Skeletal muscle cell (primary cell): ENCODE measurements around the gene TUB.

Source experiments
- DNase-seq: peaks from one replicate; pipeline ENCODE4 v3.0.0-alpha.2; 2010; ENCODE audit warnings: low read depth
- H3K4me3 ChIP-seq: 2 replicates; pipeline ENCODE4 v1.5.1; 2011; ENCODE audit warnings: low read depth, mild to moderate bottlenecking, control low read depth, low read length, moderate library complexity

The TUB gene

DNA sequence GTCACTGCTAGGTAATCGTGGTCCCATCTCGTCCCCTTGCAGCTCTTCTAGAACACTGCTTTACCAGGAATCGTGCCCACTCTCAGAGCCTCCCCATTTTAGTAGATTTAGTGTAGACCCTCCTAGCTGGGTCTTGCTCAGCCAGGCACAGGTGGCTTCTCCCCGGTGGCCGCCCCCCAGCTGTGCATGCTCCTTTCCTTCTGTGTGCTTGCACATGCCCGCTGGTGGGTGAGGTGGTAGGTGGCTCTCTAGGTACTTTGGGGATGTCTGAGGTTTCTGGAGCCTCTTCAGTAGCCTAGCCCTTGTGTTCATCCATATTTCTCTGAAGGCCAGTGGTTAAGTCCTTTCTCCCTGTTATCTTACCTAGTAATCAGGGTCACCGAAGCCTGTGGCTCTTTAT, 5.6 kb downstream of the TUB start:
- DNase-seq: no peak
- H3K4me3 ChIP-seq: no peak overlapping the region

DNA sequence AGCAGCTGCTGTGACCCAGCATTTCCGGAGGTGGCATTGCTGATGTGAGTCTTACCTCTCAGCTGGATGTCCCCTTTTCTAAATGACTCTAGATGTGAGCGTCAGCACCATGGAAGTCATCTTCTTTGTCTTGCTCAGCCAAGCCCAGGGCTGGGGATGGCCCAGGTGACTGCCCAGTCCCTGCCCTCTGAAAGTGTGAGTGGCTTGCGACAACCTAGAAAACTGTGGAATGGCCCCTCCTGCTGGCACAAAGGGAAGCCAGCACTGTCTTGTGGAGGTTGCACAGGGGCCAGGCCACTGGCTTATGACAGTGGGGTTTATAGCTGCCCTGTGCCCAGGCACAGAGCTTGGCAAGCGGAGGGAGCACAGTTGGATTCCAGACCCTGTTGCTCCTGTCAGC, 6.2 kb downstream of the TUB start:
- DNase-seq: no peak
- no peak overlapping the region for H3K4me3 ChIP-seq

DNA sequence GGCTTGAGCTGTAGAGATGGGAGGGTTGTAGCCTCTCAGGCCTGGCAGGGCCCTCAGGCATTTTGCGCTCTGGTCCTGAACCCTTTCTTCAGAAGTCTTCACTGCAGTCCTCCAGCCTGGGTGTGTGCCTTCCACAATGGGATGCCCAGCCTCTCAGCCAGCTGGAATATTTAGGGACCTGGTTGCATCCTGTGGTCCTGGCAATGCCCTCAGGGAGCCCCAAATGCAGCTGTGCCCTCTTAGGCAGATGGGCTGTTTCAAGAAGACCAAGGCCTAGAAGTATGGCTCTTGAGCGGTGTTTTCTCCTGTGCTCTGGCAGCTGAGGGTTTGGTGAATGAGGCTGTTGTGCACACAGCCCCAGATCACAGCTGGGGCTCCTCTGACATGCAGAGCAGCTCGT, 6.7 kb downstream of the TUB start:
- no peak for DNase-seq
- no peak overlapping the region for H3K4me3 ChIP-seq

DNA sequence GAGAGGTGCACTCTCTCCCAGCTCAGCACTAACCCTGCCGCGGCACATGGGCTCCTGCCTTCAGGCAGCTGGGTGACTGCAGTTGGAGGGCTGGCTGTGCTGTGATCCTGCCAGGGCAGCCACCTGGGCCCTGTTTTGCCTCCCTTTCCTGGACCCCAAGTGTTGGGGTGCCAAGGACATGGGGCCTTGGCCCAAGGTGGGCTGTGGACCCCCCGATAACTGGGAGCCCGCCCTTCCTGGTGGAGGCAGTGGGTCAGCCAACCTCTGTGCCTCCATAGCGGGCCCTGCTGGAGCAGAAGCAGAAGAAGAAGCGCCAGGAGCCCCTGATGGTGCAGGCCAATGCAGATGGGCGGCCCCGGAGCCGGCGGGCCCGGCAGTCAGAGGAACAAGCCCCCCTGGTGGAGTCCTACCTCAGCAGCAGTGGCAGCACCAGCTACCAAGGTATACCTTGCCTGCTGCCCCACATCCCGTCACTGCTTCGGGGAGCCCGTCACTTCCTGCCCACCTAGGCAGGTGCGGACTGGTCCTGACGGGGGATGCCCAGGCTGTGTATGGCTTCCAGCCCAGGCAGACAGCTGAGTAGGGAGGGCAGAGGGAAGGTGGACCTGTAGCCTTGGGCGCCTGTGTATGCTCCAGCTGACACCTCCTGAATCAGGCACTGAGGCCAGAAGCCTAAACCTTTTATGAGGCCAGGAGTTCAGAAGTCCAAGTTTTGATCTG, 8.9 kb downstream of the TUB start:
- H3K4me3 ChIP-seq: no peak overlapping the region
- no peak for DNase-seq

DNA sequence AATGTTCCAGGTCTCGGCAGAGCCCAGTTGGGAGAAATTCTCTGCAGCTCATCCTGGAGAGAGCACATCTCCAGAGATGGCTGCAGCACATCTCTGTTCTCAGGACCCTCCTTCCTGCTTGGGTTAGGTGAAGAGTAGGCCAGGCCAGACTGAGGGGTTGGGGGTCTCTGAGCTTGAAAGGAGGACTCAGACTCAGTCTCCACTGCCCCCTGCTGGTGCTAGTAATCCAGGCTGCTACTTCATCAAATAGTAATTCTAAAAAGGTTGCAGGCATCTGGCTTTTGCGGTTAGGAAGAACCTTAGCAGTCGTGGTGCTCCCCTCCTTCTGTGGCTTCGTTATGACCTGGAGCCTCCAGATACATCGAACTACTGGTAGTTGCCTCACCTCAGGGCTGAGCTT, 9.7 kb downstream of the TUB start:
- no peak overlapping the region for H3K4me3 ChIP-seq
- no peak for DNase-seq

- DNase-seq: no peak
- H3K4me3 ChIP-seq: no peak overlapping the region
These were observed 10.7 kb downstream of the TUB start for GRCh38 chr11:8091721-8092120.

- H3K4me3 ChIP-seq: no peak overlapping the region
- DNase-seq: no peak
These were observed 11.8 kb downstream of the TUB start for GRCh38 chr11:8092587-8093424.

- DNase-seq: no peak
- no peak overlapping the region for H3K4me3 ChIP-seq
These were observed 13.0 kb downstream of the TUB start for GRCh38 chr11:8093931-8094575.

DNA sequence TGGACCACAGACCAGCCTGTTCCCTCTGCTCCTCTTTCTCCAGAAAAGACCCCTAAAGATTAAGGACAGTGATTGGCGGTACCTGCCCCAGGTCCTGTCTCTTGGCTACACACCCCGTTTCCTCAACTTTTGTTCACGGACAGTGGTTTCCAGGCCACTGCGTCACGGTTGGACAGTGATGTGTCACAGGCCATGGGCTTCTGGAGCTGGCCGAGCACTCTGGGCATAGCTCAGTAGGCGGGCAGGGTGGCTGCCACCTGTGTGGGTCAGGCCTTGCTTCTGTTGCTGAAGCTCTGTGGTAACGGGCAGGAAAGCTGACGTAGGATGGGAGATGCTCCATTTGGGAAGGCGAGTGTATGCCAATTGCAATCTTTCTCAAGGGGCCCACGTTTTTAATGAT, 13.6 kb downstream of the TUB start:
- no peak overlapping the region for H3K4me3 ChIP-seq
- no peak for DNase-seq

- no peak overlapping the region for H3K4me3 ChIP-seq
These were observed 14.4 kb downstream of the TUB start for GRCh38 chr11:8095371-8095770.

DNA sequence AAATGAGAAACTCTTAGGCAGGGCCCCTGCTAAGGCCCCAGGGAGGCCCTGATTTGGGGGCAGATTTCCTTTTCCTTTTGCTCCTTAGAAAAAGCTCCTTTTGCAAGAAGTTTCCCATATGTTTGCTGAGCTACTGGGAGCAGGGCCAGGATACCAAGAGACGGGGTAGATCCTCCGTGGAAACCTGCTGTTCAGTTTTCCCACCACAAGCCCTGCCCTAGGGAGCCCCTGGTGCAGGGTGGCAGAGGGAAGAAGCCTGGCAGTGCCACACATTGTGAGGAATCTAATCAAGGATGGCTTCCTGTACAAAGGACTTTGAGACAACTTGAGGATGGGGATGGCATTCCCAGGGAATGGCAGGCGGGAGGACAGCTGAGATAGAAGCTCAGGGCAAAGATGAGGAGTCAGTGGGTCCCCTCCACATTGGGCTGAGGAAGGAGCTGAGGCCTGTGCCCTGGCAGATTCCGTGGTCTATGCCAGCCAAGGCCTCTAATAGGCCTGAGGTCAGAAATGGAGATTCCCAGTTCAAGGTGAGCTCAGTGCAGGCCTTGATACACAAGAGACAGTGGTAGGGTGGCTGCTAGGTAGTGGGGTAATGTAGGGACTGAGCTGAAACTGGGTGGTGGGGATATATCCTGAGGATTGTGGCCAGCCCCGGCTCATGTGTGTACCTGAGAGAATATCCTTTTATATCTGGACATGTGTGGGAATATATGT, 15.0 kb downstream of the TUB start:
- H3K4me3 ChIP-seq: no peak overlapping the region
- DNase-seq: no peak

More at GRCh38 chr11:8095371-8095770, 14.4 kb downstream of the TUB start:
- DNase-seq: no peak

DNA sequence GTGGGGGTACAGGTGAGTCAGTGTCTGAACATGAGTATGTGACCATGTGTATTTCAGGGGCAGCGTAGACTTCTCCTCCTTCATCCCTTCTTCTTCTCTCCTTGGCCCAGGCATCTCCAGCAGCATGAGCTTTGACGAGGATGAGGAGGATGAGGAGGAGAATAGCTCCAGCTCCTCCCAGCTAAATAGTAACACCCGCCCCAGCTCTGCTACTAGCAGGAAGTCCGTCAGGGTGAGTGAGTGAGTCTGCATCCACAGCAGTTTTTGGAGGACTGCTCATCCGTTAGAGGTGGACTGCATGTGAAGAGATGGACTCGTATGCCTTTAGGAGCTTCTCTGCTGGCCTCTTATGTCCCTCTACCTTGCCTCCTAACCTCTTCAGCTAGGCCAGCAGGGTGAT, 15.6 kb downstream of the TUB start:
- DNase-seq: no peak

GRCh38 chr11:8097062-8097461, 16.1 kb downstream of the TUB start:
- no peak overlapping the region for H3K4me3 ChIP-seq
- no peak for DNase-seq

More for the DNA sequence above, 15.6 kb downstream of the TUB start:
- H3K4me3 ChIP-seq: no peak overlapping the region

- peak; percentile 60 for DNase-seq
- H3K4me3 ChIP-seq: no peak overlapping the region
These were observed 16.5 kb downstream of the TUB start for GRCh38 chr11:8097468-8097867.

DNA sequence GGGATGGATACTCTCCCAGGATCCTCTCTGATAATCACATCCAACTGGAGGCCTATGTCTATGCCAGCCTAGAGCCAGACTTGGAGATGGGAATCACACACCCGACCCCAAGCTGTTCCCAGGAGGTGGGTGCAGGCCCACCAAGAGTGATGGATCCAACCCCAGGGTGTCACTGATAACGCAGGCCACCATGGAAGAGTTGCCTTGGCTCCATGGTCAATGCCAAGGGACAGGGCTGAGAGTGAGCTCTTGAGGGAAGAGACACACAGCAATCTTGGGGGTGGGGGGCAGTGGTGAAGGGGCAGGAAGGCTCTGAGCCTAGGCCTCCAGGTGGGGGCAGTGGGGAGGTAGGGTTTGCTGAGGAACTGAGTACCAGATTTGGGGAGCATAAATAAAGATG, 16.9 kb downstream of the TUB start:
- no peak for DNase-seq

DNA sequence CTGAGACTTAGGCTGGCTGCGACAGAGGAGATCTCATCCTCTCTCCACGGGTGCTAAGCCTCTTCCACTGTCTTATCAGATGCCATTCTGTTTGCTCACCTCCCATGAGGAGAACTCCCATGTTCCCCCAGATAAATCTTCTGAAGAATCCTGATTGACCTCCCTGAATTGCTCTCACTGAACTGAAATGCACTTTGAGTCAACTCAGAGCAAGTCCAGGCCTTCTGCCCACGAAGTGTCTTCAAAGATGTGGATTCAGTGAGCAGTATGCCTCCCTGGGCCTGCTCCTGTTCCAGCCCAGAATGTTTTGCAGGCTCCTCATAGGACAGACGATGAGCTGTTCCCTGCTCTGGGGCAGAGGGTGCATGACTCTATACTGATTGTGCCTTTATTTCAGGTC, 17.4 kb downstream of the TUB start:
- no peak overlapping the region for H3K4me3 ChIP-seq
- no peak for DNase-seq

More for the DNA sequence above, 16.9 kb downstream of the TUB start:
- H3K4me3 ChIP-seq: no peak overlapping the region

DNA sequence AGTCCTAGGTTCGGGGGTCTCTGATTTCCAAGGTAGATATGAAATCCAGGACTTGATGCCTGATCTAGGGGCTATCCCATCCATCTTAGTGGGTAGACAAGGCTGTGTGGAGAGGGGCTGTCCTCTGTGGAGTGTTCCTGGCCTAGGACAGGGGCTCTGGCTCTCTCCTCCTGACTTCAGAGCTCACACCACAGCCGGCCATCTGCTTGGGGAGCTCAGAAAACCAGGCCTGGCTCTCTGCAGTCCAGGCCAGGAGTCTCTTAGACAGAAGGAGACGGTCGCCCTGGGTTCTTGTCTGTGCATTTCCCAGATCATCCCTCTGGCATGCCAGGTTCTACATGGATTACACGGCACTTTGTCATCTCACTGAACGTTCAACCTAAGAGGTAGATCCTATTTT, 17.9 kb downstream of the TUB start:
- no peak overlapping the region for H3K4me3 ChIP-seq
- DNase-seq: no peak

DNA sequence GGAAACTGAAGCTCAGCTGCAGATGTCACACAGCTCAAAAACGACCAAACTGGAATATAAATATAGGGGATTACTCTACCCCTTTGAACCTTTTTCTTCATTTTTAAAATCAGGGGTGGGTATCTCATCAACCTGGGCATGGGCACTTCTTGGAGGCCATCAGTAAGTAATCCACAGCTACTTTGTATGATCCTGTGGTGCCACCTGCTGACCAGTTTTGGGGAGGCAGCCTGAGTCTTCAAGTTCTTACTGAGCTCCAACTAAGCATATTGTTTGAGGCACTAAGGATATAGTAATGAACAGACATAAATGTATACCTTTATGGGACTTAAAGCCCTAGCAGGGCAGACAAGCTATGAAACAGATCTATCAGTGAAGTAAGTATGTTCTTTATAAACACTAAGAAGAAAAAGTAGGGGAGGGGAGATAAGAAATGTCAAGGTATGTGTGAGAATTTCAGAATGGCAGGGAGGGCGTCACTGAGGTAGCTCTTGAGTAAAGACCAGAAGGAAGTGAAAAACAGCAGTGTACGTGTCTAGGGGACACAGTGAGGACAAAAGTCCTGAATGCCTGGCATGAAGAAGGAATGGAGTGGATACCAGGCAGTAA, 18.4 kb downstream of the TUB start:
- H3K4me3 ChIP-seq: no peak overlapping the region
- no peak for DNase-seq

DNA sequence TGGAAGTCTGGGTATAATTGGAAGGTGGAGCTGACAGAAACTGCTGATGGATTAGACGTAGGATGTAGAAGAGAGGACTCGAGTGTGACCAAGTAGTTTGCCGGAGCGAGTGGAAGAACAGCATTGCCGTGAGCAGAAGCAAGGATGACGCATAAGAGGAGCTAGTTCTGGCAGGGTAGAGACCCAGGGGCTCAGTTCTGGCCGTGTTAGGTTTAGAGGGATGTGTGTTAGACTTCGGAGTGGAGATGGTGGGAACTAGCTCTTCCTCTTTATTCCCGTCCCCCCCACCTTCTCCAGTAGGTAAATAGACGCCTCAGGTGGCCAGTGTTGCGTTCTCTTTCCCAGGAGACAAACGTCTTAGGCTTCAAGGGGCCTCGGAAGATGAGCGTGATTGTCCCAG, 19.1 kb downstream of the TUB start:
- DNase-seq: no peak
- H3K4me3 ChIP-seq: no peak overlapping the region
